Heart right ventricle (tissue), 16 donors: ENCODE results near the gene BMERB1. TPM values are rescaled to one million over a fixed set of nuclear protein-coding genes. Genes with fewer than 3 reads are reported as not detected.
"Not testable (repeated sequence)": the region's sequence is repeated elsewhere in the genome, so short reads cannot be mapped to it uniquely, and the experiment has no call there.

Experiments
- ATAC-seq, 8 donors: fragments of 200-7000 bp; cut with Tn5 transposase; one replicate each; pipeline ENCODE4 v1.9.1; 2020; ENCODE audit warnings: mild to moderate bottlenecking in 8 of 8, moderate library complexity in 8 of 8, moderate number of reproducible peaks in 1 of 8
- DNase-seq, 2 donors: peaks; one replicate each; pipeline ENCODE4 v3.0.0-alpha.2; 2020
- H3K27ac ChIP-seq, 10 donors: fragments of 200-600 bp; sonication (generic) in 2 of 10; one replicate each; pipeline versions ENCODE4 v1.5.0 to v1.8.0; 2020 to 2022; ENCODE audit warnings: mild to moderate bottlenecking in 3 of 10
- H3K27me3 ChIP-seq, 7 donors: fragments of 200-600 bp; one replicate each; pipeline ENCODE4 v1.8.0; 2021 to 2022; ENCODE audit warnings: mild to moderate bottlenecking in 2 of 7
- H3K36me3 ChIP-seq, 9 donors: fragments of 200-600 bp; sonication (generic) in 1 of 9; one replicate each; pipeline versions ENCODE4 v1.5.0 to v1.8.0; 2020 to 2022; ENCODE audit warnings: mild to moderate bottlenecking in 2 of 9
- H3K4me1 ChIP-seq, 9 donors: fragments of 200-600 bp; sonication (generic) in 1 of 9; one replicate each; pipeline versions ENCODE4 v1.5.0 to v1.8.0; 2020 to 2022; ENCODE audit warnings: mild to moderate bottlenecking in 4 of 9
- H3K4me3 ChIP-seq, 10 donors: fragments of 200-600 bp; sonication (generic) in 2 of 10; one replicate each; pipeline versions ENCODE4 v1.5.0 to v1.8.0; 2020 to 2022; ENCODE audit warnings: mild to moderate bottlenecking in 7 of 10, moderate library complexity in 2 of 10
- H3K9me3 ChIP-seq, 11 donors: fragments of 200-600 bp in 10 of 11; sonication (generic) in 2 of 11; one replicate each; pipeline versions ENCODE4 v1.5.0 to v1.8.0; 2013 to 2022; ENCODE audit warnings: mild to moderate bottlenecking in 2 of 11, control low read depth in 1 of 11, moderate library complexity in 1 of 11
- CTCF ChIP-seq, 9 donors: fragments of 200-600 bp; sonication (generic) in 2 of 9; IDR thresholded peaks; one replicate each; pipeline versions ENCODE4 v1.5.0 to v1.8.0; 2021 to 2022; ENCODE audit warnings: antibody characterized with exemption in 9 of 9, mild to moderate bottlenecking in 5 of 9, moderate library complexity in 1 of 9
- WGBS, 2 donors: extraction: QIAGEN DNeasy Blood & Tissue Kit; methylation state at CpG; one replicate each; pipeline ENCODE4 v1.1.7; 2013; ENCODE audit warnings: inconsistent platforms in 1 of 2; 5-methylcytosine and 5-hydroxymethylcytosine counted together
- intact Hi-C, 10 donors: fragments of 100-400 bp; cut with DNase I; formaldehyde crosslinking; loops; one replicate each; pipeline versions ENCODE4 v1.11.1 to v1.14.2; 2022
- polyA plus RNA-seq, 2 donors: library from polyadenylated mRNA; stranded (reverse); fragments of 200-250 nt; gene quantifications; one replicate each; pipeline ENCODE4 v1.2.3, GENCODE V29; 2013
- total RNA-seq, 10 donors: library from RNA; stranded (reverse); fragmentation: NEBNext Ultra II Directional in 3 of 10; extraction: Animal tissue kit (Norgen Biotek cat#: 25700) in 3 of 10; gene quantifications; one replicate each; pipeline versions ENCODE4 v1.2.1 to v1.2.4, GENCODE V29; 2021 to 2023
- donor health status: Arrhythmogenic right ventricular cardiomyopathy.
- donor health status: ischemic (EF 13 %, LVEDD 7.1; RV severe dilation, severe dysfunction).
- donor health status: healthy with polysubstance abuse.
- donor health status: DM: no; HTN: yes; CAD: no.
- donor health status: DM: no; HTN: no; CAD: no.
- donor health status: ischemic (EF 25% LVEDD 6.9; RV normal size, moderate dysfunction).
- donor health status: ischemic (EF 25% LVEDD 5.7; RV mildly dilated, moderate dysfunction).
- donor health status: healthy.
- donor health status: DM: yes; HTN: yes; CAD: no.
- donor health status: Ischemic cardiomyopathy.
- donor health status: ischemic (EF 35%, LVEDD 5.7; RV mildly dilated, moderate dysfunction).
- donor health status: nonischemic (EF 11% LVEDD 7.7; RV severe dilation, severe dysfunction).
- donor health status: DM: yes; HTN: yes; CAD: no.
- donor health status: PGD.
- donor health status: ischemic (EF 29% LVEDD 5.4; RV normal size, mild dysfunction).
- donor health status: nonischemic (EF 23%, LVEDD 6.1; RV moderate dilation, normal function).

Gene BMERB1
- total and polyA plus RNA-seq, 12 donors = 16.5 to 121 (median 78.9) TPM

- no peak for DNase-seq
- no peak for TF ChIP-seq CTCF (IDR thresholded peaks at IDR 0.05)
- intact Hi-C loops = no loop called here
- Histone ChIP-seq H3K36me3 (no peaks in the 10 kb centered on the region), H3K27me3 (no peaks in the 10 kb centered on the region), H3K27ac (no peak overlapping the region), H3K4me1 (no peaks in the 10 kb centered on the region), H3K4me3 (no peak overlapping the region), H3K9me3 (no peaks in the 10 kb centered on the region)
- ATAC-seq = no peak
- WGBS, 2 donors = 75 to 91% methylated on average over 3 of the region's 3 CpGs
Measured at GRCh38 chr16:15415511-15415985, 18.8 kb upstream of the BMERB1 start.

- no peak for ATAC-seq
- intact Hi-C loops = no loop called here
- no peak for DNase-seq
Measured at GRCh38 chr16:15417197-15417596, 17.2 kb upstream of the BMERB1 start.

GRCh38 chr16:15418206-15418605, 16.2 kb upstream of the BMERB1 start:
- Histone ChIP-seq H3K27me3 (no peaks in the 10 kb centered on the region), H3K36me3 (no peaks in the 10 kb centered on the region), H3K4me1 (no peaks in the 10 kb centered on the region), H3K9me3 (no peaks in the 10 kb centered on the region), H3K27ac (no peak overlapping the region), H3K4me3 (no peak overlapping the region)
- DNase-seq = no peak
- no peak for ATAC-seq
- TF ChIP-seq CTCF (IDR thresholded peaks at IDR 0.05) = no peak
- 77 to 79% methylated on average over 3 of the region's 3 CpGs for WGBS, 2 donors
- intact Hi-C loops = no loop called here

More at GRCh38 chr16:15417197-15417596, 17.2 kb upstream of the BMERB1 start:
- WGBS, 2 donors = 96% methylated on average over 2 of the region's 2 CpGs
- H3K27ac ChIP-seq = no peak overlapping the region
- H3K4me1 ChIP-seq = no peaks in the 10 kb centered on the region
- no peaks in the 10 kb centered on the region for H3K27me3 ChIP-seq
- TF ChIP-seq CTCF (IDR thresholded peaks at IDR 0.05) = no peak
- H3K4me3 ChIP-seq = no peak overlapping the region
- no peaks in the 10 kb centered on the region for H3K36me3 ChIP-seq
- H3K9me3 ChIP-seq = no peaks in the 10 kb centered on the region

- not testable (repeated sequence) for H3K4me3 ChIP-seq, DNase-seq, H3K27me3 ChIP-seq, H3K4me1 ChIP-seq, H3K36me3 ChIP-seq, ATAC-seq, H3K27ac ChIP-seq, H3K9me3 ChIP-seq
- intact Hi-C loops = loop anchor here in 6 of 10 donors (5.0 to 10.0 kb wide), 5 partner anchors 133 to 293 kb away; no protein-coding TSS in a partner anchor
- 83 to 90% methylated on average over 5 of the region's 5 CpGs for WGBS, 2 donors
Measured at GRCh38 chr16:15421696-15422095, 12.7 kb upstream of the BMERB1 start.

GRCh38 chr16:15422222-15422621, 12.2 kb upstream of the BMERB1 start:
- DNase-seq = no peak
- no peak overlapping the region for H3K4me3 ChIP-seq
- no peak for TF ChIP-seq CTCF (IDR thresholded peaks at IDR 0.05)
- H3K4me1 ChIP-seq = no peaks in the 10 kb centered on the region
- H3K36me3 ChIP-seq = no peaks in the 10 kb centered on the region
- no peak for ATAC-seq
- intact Hi-C loops = loop anchor here in 6 of 10 donors (5.0 to 10.0 kb wide), 5 partner anchors 133 to 293 kb away; no protein-coding TSS in a partner anchor
- H3K9me3 ChIP-seq = no peaks in the 10 kb centered on the region
- H3K27me3 ChIP-seq = no peaks in the 10 kb centered on the region
- WGBS, 2 donors = 83 to 93% methylated on average over 8 of the region's 8 CpGs
- H3K27ac ChIP-seq = no peak overlapping the region
